HG02588 (cell line): ENCODE results near the gene KRT27.
"Not testable (repeated sequence)": the region's sequence is repeated elsewhere in the genome, so short reads cannot be mapped to it uniquely, and the experiment has no call there.

Source experiments
- ATAC-seq: cut with Tn5 transposase; IDR thresholded peaks from one replicate; pipeline ENCODE4 v1.9.1; 2021; ENCODE audit warnings: mild to moderate bottlenecking, moderate library complexity; ENCODE audit not compliant: unreplicated experiment

Gene KRT27

GRCh38 chr17:40782450-40782849 is at the start of gene KRT27:
KRT27 (minus strand) TSS chr17:40782550; CDS start chr17:40782493, 57 bp downstream.
- no peak for ATAC-seq

- no peak for ATAC-seq
Measured at GRCh38 chr17:40830085-40830776, 47.9 kb upstream of the KRT27 start.

GRCh38 chr17:40828454-40829044 is 46.2 kb upstream of the KRT27 start:
- ATAC-seq, result no peak

- ATAC-seq, result no peak
Measured at GRCh38 chr17:40827746-40828453, 45.5 kb upstream of the KRT27 start.

GRCh38 chr17:40825599-40825998 is 43.2 kb upstream of the KRT27 start:
- no peak for ATAC-seq

- ATAC-seq, result no peak
Measured at GRCh38 chr17:40824015-40824832, 41.9 kb upstream of the KRT27 start.

- ATAC-seq, result no peak
Measured at GRCh38 chr17:40822132-40822812, 39.9 kb upstream of the KRT27 start, which contains the start of gene KRT10. KRT10 (minus strand) TSS chr17:40822614; CDS start chr17:40822585, 29 bp downstream.

- ATAC-seq, result no peak
Measured at GRCh38 chr17:40821536-40821935, 39.2 kb upstream of the KRT27 start.

- ATAC-seq, result no peak
Measured at GRCh38 chr17:40820228-40820838, 38.0 kb upstream of the KRT27 start.

- no peak for ATAC-seq
Measured at GRCh38 chr17:40819528-40820125, 37.3 kb upstream of the KRT27 start.

GRCh38 chr17:40818733-40819527 is 36.6 kb upstream of the KRT27 start:
- ATAC-seq, result peak; percentile 74

GRCh38 chr17:40818343-40818732 is 36.0 kb upstream of the KRT27 start:
- no peak for ATAC-seq

GRCh38 chr17:40817103-40817682 is 34.8 kb upstream of the KRT27 start:
- no peak for ATAC-seq

- no peak for ATAC-seq
Measured at GRCh38 chr17:40816569-40816968, 34.2 kb upstream of the KRT27 start.

- no peak for ATAC-seq
Measured at GRCh38 chr17:40815381-40815780, 33.0 kb upstream of the KRT27 start.

- ATAC-seq, result not testable (repeated sequence)
Measured at GRCh38 chr17:40814657-40815056, 32.3 kb upstream of the KRT27 start.

- no peak for ATAC-seq
Measured at GRCh38 chr17:40813804-40814203, 31.5 kb upstream of the KRT27 start.

GRCh38 chr17:40812639-40813038 is 30.3 kb upstream of the KRT27 start:
- no peak for ATAC-seq

GRCh38 chr17:40810494-40810893 is 28.1 kb upstream of the KRT27 start:
- ATAC-seq, result no peak
